Measurements from ENCODE around the gene PGAP3.

DNA sequence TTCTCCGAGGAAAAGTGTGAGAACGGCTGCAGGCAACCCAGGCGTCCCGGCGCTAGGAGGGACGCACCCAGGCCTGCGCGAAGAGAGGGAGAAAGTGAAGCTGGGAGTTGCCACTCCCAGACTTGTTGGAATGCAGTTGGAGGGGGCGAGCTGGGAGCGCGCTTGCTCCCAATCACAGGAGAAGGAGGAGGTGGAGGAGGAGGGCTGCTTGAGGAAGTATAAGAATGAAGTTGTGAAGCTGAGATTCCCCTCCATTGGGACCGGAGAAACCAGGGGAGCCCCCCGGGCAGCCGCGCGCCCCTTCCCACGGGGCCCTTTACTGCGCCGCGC lies 11.9 kb upstream of the PGAP3 start, which contains the start of gene ERBB2:
- TF ChIP-seq EZH2 (IDR thresholded peaks at IDR 0.05; ENCODE audit: borderline replicate concordance, low read length), result no peak
- TF ChIP-seq, protein P1, sequence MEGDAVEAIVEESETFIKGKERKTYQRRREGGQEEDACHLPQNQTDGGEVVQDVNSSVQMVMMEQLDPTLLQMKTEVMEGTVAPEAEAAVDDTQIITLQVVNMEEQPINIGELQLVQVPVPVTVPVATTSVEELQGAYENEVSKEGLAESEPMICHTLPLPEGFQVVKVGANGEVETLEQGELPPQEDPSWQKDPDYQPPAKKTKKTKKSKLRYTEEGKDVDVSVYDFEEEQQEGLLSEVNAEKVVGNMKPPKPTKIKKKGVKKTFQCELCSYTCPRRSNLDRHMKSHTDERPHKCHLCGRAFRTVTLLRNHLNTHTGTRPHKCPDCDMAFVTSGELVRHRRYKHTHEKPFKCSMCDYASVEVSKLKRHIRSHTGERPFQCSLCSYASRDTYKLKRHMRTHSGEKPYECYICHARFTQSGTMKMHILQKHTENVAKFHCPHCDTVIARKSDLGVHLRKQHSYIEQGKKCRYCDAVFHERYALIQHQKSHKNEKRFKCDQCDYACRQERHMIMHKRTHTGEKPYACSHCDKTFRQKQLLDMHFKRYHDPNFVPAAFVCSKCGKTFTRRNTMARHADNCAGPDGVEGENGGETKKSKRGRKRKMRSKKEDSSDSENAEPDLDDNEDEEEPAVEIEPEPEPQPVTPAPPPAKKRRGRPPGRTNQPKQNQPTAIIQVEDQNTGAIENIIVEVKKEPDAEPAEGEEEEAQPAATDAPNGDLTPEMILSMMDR (IDR thresholded peaks at IDR 0.05; ENCODE audit: low read length), result no peak
